DMS53 treated with DMSO at 0.1 percent for 48 hours (cell line): ENCODE results near the gene SFT2D3.

Experiments used
- DNase-seq: peaks from one replicate; lab custom pipeline; 2025; ENCODE audit not compliant: unreplicated experiment; lab: John Stamatoyannopoulos, UW

SFT2D3 gene

GRCh38 chr2:127664065-127664894, 37.0 kb upstream of the SFT2D3 start:
- DNase-seq: no peak

GRCh38 chr2:127664895-127665225, 36.4 kb upstream of the SFT2D3 start:
- no peak for DNase-seq

DNA sequence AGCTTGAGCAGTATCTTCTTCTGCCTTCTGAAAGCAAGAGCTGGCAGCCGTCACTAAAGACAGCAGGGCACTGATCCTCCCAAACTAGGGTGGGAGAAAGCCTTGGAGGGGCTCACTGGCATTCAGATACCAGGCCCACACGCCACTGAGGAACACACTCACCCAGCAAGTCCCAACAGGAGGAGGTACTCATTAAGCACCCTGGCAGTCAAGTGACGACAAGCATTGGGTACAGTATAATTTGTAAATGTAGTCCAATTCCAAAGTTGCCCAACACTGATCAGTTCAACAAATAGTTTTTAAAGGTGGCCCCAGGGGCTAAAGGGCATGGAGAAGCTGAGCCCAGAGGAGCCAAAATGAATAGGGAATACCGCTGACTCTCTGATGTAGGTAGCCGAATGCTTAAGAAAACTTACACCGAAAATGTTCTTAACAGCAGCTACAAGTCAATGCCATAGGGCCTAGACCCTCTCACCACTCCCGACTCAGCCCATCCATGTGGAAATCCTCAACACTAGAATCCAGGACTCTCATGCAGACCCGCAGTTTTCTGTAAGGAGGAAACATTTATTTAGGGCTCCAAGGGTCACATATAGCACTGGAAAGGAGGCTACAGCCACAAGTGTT, 35.9 kb upstream of the SFT2D3 start:
- DNase-seq: no peak

GRCh38 chr2:127669056-127669455, 32.2 kb upstream of the SFT2D3 start:
- DNase-seq: no peak

DNA sequence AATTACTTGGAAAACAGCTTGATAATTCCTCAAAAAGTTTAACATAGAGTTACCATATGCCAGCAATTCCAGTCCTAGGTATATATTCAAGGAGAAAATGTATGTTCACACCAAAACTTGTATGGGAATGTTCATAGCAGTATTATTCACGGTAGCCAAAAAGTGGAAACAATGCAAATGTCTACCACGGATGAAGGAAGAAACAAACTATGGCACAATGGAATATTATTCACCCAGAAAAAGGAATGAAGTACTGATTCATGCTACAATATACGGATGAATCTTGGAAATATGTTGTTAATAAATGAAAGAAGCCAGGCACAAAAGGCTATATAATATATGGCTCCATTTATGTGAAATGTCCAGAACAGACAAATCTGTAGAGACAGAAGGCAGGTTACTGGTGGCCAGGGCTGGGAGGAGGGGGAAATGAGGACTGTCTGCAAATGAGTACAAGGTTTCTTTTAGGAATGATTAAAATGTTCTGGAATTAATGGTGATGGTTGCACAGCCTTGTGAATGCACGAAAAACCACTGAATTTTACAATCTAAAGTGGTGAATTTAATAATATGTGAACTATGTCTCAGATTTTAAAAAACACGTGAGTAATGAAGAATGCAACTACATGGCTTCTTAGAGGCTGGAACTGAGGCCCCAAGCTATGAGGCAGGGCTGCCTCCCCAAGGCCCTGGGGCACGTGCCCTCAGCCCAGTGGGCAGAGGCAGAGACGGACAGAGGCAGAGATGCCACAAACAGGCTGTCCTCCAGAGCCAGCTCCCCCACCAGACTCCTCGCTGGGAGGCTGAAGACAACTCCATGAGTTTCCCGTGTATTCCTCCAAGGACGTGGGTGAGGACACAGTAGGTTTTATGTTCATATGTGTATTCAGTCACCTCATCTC, 31.0 kb upstream of the SFT2D3 start:
- no peak for DNase-seq

- no peak for DNase-seq
Observed at GRCh38 chr2:127670957-127671290, 30.4 kb upstream of the SFT2D3 start.

GRCh38 chr2:127671557-127672302, 29.6 kb upstream of the SFT2D3 start:
- DNase-seq: no peak

DNA sequence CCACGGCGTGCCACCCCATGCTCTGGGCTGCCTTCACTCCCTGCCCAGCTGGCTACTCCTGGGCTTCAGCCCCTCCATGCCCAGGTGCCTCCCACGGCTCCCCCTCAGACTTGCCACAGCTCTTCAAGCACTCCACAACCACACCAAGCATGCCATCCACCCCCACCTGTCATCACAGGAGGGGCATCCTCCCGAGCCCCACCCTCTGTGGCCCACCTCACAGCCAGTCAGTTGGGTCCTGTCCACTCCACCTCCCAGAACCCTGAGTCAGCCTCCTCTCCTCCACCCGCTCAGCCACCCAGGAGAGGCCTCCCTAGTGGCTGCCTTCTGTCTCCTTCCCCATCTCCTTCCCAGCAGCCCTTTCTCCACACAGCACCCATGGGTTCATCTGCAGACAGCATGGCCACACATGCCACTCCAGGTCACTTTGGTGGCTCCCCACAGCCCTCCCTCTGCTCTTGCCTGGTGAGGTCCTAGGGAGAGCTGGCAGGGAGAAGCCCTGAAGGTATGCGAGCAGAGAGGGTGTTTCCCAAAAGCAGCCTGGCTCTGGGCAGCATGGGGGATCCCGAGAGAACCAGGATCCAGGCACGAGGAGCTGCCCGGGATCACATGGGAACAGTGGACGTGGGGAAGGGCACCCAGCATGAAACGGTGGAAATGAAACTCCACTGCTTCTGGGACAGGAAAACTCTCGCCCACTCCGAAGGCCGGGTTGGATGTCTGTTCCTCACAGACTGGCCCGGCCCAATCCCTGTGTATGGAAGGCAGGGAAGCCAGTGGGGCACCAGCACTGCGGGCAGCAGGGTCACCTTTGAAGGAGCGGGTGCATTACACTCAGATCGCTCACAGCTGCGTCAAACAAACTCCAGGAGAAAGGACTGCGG, 28.7 kb upstream of the SFT2D3 start:
- DNase-seq: no peak

- DNase-seq: no peak
Observed at GRCh38 chr2:127673291-127674069, 27.8 kb upstream of the SFT2D3 start.

GRCh38 chr2:127674241-127675209, 26.8 kb upstream of the SFT2D3 start:
- no peak for DNase-seq

DNA sequence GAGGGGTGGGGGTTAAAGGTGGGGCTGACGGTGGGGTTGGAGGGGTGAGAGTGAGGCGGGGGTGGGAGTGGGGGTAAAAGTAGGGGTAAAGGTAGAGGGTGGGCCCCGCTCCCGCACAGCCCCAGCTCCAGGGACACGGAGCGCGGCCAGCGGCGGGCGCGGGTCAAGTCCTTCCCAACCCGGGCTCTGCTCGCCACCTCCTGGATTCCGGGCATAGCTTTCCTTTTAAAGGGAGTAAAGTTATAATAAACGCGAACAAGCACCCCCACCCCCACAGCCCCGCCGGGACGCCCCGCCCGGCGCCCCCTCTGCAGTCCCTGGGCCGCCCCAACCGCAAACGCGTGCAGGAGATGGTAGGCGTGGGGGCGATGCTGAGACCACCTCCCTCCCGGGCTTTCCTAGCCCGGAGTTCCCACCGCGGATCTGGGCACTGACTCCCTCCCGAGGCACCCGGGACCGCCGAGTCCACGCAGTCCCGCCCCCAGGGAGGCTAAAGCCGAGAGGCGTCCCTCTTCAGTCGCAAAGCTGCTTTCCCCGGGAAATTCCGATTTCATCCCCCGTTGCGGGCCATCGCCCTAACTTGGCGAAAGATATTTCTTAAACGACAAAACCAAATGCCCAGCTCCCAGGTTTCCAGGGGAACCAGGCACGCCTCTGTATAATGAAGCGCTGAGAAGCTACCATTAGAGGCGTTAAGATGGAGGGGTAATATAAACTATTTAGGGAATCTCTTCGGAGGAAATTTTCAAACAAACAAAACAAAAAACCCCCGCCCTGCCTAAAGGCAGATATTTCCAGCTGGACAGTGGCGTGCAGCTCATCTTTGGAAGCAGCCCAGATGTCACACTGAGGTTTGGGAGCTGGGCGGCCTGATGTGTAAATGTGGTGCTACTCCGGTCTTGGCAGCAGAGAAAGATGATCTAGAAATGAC, 25.7 kb upstream of the SFT2D3 start, which contains the start of gene LIMS2:
LIMS2 (minus strand) TSS at position 200 of the 931 bp plus-strand sequence. CDS start 506 bp downstream, outside the sequence.
- DNase-seq: no peak

DNA sequence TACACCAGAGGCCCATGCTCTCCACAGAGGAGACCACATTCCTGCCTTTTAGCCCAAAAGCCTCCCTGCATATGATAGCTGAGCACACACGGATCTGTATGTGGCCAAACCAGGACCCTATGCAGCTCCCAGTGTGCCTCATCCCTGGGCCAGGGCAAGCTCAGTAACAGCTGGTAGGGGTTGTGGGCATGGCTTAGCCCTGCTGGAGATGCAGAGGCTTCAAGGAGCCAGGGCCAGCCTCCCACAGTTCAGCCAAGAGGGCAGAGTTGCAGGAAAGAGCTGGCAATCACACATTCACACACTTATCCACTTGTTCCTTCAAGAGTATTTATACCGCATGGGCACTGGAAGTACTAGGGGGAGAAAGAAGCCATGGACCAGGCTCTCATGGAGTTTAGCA, 24.4 kb upstream of the SFT2D3 start:
- DNase-seq: no peak

GRCh38 chr2:127678531-127678930, 22.8 kb upstream of the SFT2D3 start:
- DNase-seq: peak; percentile 47

GRCh38 chr2:127678991-127679390, 22.3 kb upstream of the SFT2D3 start:
- no peak for DNase-seq

GRCh38 chr2:127679680-127680361, 21.5 kb upstream of the SFT2D3 start:
- no peak for DNase-seq

GRCh38 chr2:127680706-127681287, 20.5 kb upstream of the SFT2D3 start:
- no peak for DNase-seq
